Nephron progenitor cell (in vitro differentiated cells): ENCODE measurements around the gene LENEP.

Experiments used
- DNase-seq: peaks from one replicate; pipeline ENCODE4 v3.0.0; 2021
- H3K27ac Mint-ChIP-seq: 2 replicates; pipeline ENCODE4 v1.8.0; 2021; ENCODE audit warnings: mild to moderate bottlenecking, moderate library complexity, mixed read lengths
- H3K27me3 Mint-ChIP-seq: 2 replicates; pipeline ENCODE4 v1.8.0; 2021; ENCODE audit warnings: mild to moderate bottlenecking, low read depth, mixed read lengths; ENCODE audit not compliant: poor library complexity
- H3K36me3 Mint-ChIP-seq: 2 replicates; pipeline ENCODE4 v1.8.0; 2021; ENCODE audit warnings: low read depth, mixed read lengths
- H3K4me1 Mint-ChIP-seq: 2 replicates; pipeline ENCODE4 v1.8.0; 2021; ENCODE audit warnings: mixed read lengths
- H3K4me3 Mint-ChIP-seq: 2 replicates; pipeline ENCODE4 v1.8.0; 2021; ENCODE audit warnings: mild to moderate bottlenecking, moderate library complexity, mixed read lengths
- H3K9me3 Mint-ChIP-seq: 2 replicates; pipeline ENCODE4 v1.8.0; 2021; ENCODE audit warnings: mild to moderate bottlenecking, moderate library complexity, mixed read lengths
- TF ChIP-seq, protein P1 (sequence below): fragments of 200-600 bp; sonication (generic); IDR thresholded peaks from 2 replicates; pipeline ENCODE4 v1.5.0; 2021; ENCODE audit warnings: antibody characterized with exemption

The LENEP gene

DNA sequence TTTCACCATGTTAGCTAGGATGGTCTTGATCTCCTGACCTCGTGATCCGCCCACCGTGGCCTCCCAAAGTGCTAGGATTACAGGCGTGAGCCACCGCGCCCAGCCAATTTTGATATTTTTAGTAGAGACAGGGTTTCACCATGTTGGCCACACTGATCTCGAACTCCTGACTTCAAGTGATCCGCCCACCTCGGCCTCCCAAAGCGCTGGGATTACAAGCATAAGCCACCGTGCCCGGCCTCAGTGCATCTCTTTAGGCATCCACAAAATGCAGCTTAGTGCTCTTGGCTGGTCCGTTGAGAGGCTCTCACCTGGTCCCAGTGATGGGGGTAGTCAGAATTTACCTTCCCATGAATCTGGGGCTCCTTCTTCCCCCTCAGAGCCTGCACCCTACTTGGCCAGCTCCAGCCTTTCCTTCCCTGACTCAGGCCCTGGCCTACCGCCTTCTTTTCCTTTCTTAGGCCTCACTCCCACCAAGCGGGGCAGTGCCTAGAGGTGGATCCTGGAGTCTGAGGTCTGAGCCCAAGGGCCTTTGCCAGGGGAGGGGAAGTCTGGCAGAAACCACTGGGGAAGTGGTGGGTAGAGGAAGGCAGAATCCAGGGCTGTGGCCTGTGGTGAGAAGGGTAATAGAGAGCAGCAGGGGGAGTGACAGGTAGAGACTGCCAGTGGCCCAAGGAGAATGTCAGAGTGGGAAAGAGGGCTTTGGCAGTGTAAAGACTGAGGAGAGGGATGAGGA is 3.7 kb downstream of the LENEP start:
- no peaks in the 10 kb centered on the region for H3K9me3 Mint-ChIP-seq
- peaks cover 4% of the 10 kb centered on the region for H3K27me3 Mint-ChIP-seq
- no peak overlapping the region for H3K4me3 Mint-ChIP-seq
- H3K4me1 Mint-ChIP-seq, result peaks cover 48% of the 10 kb centered on the region
- DNase-seq, result no peak
- H3K36me3 Mint-ChIP-seq, result no peaks in the 10 kb centered on the region
- H3K27ac Mint-ChIP-seq, result no peak overlapping the region
- TF ChIP-seq, protein P1, sequence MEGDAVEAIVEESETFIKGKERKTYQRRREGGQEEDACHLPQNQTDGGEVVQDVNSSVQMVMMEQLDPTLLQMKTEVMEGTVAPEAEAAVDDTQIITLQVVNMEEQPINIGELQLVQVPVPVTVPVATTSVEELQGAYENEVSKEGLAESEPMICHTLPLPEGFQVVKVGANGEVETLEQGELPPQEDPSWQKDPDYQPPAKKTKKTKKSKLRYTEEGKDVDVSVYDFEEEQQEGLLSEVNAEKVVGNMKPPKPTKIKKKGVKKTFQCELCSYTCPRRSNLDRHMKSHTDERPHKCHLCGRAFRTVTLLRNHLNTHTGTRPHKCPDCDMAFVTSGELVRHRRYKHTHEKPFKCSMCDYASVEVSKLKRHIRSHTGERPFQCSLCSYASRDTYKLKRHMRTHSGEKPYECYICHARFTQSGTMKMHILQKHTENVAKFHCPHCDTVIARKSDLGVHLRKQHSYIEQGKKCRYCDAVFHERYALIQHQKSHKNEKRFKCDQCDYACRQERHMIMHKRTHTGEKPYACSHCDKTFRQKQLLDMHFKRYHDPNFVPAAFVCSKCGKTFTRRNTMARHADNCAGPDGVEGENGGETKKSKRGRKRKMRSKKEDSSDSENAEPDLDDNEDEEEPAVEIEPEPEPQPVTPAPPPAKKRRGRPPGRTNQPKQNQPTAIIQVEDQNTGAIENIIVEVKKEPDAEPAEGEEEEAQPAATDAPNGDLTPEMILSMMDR, result no peak

DNA sequence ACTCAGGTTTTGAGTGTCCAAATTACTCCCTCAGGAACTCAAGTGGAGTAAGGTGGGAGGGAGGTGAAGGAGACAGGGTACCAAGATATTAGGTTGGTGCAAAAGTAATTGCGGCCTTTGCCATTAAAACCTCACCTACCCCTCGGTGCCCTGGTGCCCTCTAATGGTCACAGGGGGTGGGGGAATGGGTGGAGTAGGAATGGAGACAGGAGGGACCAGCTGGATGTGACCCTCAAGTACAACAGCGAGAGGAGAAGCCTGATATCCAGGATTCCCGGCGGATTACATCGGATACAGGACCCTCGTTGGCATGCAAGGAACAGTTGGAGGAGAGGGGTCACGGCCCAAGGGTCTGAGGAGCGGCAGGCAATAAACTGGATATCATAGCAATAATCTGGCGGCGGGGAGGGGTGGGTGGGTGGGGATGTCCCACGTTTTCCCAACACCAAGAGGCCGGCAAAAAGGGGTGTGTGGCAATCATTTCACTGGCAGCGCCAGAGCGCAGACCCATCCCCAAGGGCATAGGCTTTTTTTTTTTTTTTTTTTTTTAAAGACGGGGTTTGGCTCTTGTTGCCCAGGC is 4.9 kb downstream of the LENEP start:
- TF ChIP-seq, protein P1, result no peak
- peaks cover 38% of the 10 kb centered on the region for H3K4me1 Mint-ChIP-seq
- peaks cover 4% of the 10 kb centered on the region for H3K27me3 Mint-ChIP-seq
- no peak for DNase-seq
- H3K27ac Mint-ChIP-seq, result no peak overlapping the region
- no peaks in the 10 kb centered on the region for H3K9me3 Mint-ChIP-seq
- H3K36me3 Mint-ChIP-seq, result no peaks in the 10 kb centered on the region
- H3K4me3 Mint-ChIP-seq, result no peak overlapping the region

- TF ChIP-seq, protein P1, result peak; percentile 76
- no peaks in the 10 kb centered on the region for H3K9me3 Mint-ChIP-seq
- H3K27ac Mint-ChIP-seq, result no peak overlapping the region
- H3K4me3 Mint-ChIP-seq, result peak overlapping the region; percentile 76
- H3K36me3 Mint-ChIP-seq, result no peaks in the 10 kb centered on the region
- peaks cover 40% of the 10 kb centered on the region for H3K4me1 Mint-ChIP-seq
- H3K27me3 Mint-ChIP-seq, result peaks cover 4% of the 10 kb centered on the region
- peak; percentile 82 for DNase-seq
Observed at GRCh38 chr1:154998818-154999570, 5.6 kb downstream of the LENEP start.

DNA sequence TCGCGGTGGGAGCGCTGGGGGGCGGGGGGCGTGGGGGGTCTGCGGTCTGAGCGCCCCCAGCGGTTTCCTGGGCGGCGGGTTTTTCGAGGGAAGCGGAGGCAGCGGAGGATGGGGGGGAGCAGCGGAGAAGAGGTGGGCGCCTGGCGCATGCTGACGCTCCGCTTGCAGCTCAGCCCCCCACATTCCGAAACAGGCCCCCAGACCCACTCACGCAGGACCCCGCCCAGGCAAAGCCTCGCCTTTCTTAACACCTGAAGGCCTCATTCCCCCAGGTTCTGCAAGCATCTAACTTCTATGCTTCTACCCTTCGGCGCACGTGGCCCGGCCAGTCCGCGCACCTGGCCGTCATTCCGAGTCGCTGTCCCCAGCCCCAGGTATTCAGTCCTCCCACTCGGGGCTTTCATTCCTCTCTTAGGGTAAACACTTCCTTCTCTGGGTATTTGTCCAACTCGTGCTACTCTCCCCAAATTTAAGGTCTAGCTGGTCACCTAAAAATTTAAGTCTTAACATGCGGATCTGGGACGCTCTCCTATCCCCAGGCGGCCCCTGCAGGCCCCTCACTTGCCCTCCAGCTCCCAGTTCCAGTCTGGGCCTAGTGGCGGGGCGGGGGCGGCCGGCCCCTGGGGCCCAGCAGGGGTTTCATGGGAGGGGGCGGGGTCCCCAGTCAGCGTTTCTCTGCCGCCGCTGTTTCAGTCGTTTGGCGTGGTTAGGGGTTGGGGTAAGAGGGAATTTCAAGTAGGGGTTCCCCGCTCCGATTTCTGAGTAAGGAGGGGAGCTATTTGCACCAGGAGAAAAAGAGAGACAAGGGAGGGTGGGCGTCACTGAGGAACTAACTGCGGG is 6.4 kb downstream of the LENEP start:
- DNase-seq, result peak; percentile 61
- Mint-ChIP-seq H3K27me3 (peaks cover 4% of the 10 kb centered on the region), H3K27ac (peak overlapping the region; percentile 98), H3K36me3 (no peaks in the 10 kb centered on the region), H3K4me3 (peak overlapping the region; percentile 91), H3K9me3 (no peaks in the 10 kb centered on the region), H3K4me1 (peaks cover 42% of the 10 kb centered on the region)
- TF ChIP-seq, protein P1, result no peak

DNA sequence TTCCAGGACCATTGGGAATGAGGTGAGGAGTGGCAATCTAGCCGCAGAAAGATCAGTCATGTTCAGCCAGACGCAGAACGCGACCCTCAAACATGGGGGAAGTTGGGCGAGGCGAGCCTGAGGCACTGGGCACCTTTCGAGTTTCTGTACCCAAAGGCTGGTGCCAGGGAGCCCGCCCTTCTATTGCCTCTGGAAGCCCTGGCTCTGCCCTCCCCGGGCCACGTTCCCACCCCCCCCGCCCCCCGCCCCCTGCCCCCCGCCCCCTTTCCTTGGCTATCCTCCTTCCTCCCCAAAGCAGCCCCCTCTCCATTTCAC is 7.0 kb downstream of the LENEP start:
- H3K4me1 Mint-ChIP-seq, result peaks cover 42% of the 10 kb centered on the region
- peaks cover 4% of the 10 kb centered on the region for H3K27me3 Mint-ChIP-seq
- peak overlapping the region; percentile 98 for H3K27ac Mint-ChIP-seq
- DNase-seq, result no peak
- no peaks in the 10 kb centered on the region for H3K36me3 Mint-ChIP-seq
- TF ChIP-seq, protein P1, result no peak
- H3K4me3 Mint-ChIP-seq, result peak overlapping the region; percentile 91
- H3K9me3 Mint-ChIP-seq, result no peaks in the 10 kb centered on the region
